HEK293T (cell line): ENCODE results near the gene KRTAP17-1.

ENCODE experiments used
- CTCF ChIA-PET: fragments of 350-600 bp; formaldehyde crosslinking; extraction: SDS; loops from one replicate; lab custom pipeline; 2021; ENCODE audit warnings: antibody characterized with exemption, inconsistent platforms; lab: Yijun Ruan, JAX
- POLR2A ChIA-PET: fragments of 350-600 bp; formaldehyde crosslinking; extraction: SDS; loops from one replicate; lab custom pipeline; 2020; ENCODE audit warnings: antibody characterized with exemption, inconsistent platforms; lab: Yijun Ruan, JAX
- DNase-seq: peaks from one replicate; pipeline ENCODE4 v3.0.0; 2012; ENCODE audit warnings: mixed read lengths; ENCODE audit errors: extremely low spot score
- ARNT ChIP-seq: fragments of 450-650 bp; IDR thresholded peaks from 2 replicates; pipeline ENCODE4 v1.6.1; 2017; ENCODE audit warnings: mild to moderate bottlenecking
- BHLHE40 ChIP-seq: fragments of 450-650 bp; IDR thresholded peaks from 2 replicates; pipeline ENCODE4 v1.6.1; 2016; ENCODE audit warnings: mild to moderate bottlenecking, moderate library complexity, borderline replicate concordance
- CTBP1 ChIP-seq: fragments of 450-650 bp; IDR thresholded peaks from 2 replicates; pipeline ENCODE4 v1.6.1; 2016; ENCODE audit warnings: borderline replicate concordance
- ELF4 ChIP-seq: fragments of 450-650 bp; IDR thresholded peaks from 2 replicates; pipeline ENCODE4 v1.6.1; 2017; ENCODE audit warnings: antibody characterized with exemption
- FOXA1 ChIP-seq: fragments of 450-650 bp; IDR thresholded peaks from 2 replicates; pipeline ENCODE4 v1.6.1; 2016; ENCODE audit warnings: mild to moderate bottlenecking
- FOXK2 ChIP-seq: fragments of 450-650 bp; IDR thresholded peaks from 2 replicates; pipeline ENCODE4 v1.6.1; 2016; ENCODE audit warnings: mild to moderate bottlenecking
- FOXM1 ChIP-seq: fragments of 450-650 bp; IDR thresholded peaks from 2 replicates; pipeline ENCODE4 v1.6.1; 2017; ENCODE audit warnings: mild to moderate bottlenecking, borderline replicate concordance
- HDGF ChIP-seq: fragments of 450-650 bp; IDR thresholded peaks from 2 replicates; pipeline ENCODE4 v1.6.1; 2017; ENCODE audit warnings: antibody characterized with exemption, borderline replicate concordance
- L3MBTL2 ChIP-seq: fragments of 450-650 bp; conservative IDR thresholded peaks from 2 replicates; pipeline ENCODE4 v1.6.1; 2016; ENCODE audit warnings: mild to moderate bottlenecking
- LEF1 ChIP-seq: fragments of 450-650 bp; IDR thresholded peaks from 2 replicates; pipeline ENCODE4 v1.6.1; 2017; ENCODE audit warnings: mild to moderate bottlenecking, borderline replicate concordance
- NFRKB ChIP-seq: fragments of 450-650 bp; IDR thresholded peaks from 2 replicates; pipeline ENCODE4 v1.6.1; 2016; ENCODE audit warnings: mild to moderate bottlenecking, moderate library complexity
- SP1 ChIP-seq: fragments of 450-650 bp; IDR thresholded peaks from 2 replicates; pipeline ENCODE4 v1.6.1; 2017
- SUZ12 ChIP-seq: fragments of 450-650 bp; IDR thresholded peaks from 2 replicates; pipeline ENCODE4 v1.6.1; 2016; ENCODE audit warnings: mild to moderate bottlenecking
- TARDBP ChIP-seq: fragments of 450-650 bp; IDR thresholded peaks from 2 replicates; pipeline ENCODE4 v1.6.1; 2016
- ZNF384 ChIP-seq: fragments of 450-650 bp; IDR thresholded peaks from 2 replicates; pipeline ENCODE4 v1.6.1; 2016
- TF ChIP-seq, protein P1 (sequence below): fragments of 450-650 bp; IDR thresholded peaks from 2 replicates; pipeline ENCODE4 v1.6.1; 2016

KRTAP17-1 gene

DNA sequence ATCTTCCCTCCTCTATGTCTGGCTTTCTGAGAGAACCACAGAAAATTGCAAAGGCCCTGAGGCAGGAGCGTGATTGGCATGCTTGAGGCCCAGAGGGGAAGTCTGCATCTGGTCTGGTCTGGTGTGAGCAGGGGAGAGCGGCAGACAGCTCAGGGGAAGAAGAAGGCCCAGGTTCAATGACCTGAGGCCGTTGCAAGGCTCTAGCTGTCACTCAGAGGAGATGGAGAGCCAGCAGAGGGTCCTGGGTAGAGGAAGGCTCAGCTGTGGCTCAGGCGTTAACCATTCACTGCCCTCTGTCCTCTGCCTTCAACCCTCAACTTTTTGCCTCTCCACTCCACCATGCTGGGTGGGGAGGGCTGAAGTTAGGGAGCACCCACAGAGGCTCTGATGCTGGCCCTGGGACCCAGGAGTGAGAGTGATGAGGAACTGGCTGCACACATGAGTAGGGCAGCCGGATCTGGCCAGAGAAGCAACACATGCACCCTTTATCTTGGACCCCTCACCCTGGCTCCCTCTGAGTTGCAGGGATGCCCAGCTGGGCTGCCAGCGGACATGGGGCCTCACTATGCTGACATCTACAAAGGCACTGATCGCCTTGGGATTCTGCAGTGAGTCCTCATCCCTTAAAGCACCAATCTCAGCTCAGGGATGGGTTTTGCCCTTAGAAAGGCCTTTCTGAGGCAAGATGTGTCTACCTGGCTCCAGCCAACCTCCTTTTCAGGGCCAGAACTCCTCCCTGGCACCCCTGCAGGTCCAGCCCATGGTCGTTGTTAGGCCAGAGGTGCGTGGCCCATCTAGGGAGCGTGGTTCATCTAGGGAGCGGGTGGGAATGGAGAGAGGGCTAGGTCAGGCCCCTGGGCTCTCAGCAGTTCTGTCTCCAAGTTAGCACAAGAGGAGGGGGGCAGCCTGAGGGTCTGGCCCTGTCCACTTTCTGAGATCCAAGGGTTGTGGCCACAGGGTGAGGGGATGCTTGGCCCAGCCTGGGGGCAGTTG, 7.7 kb upstream of the KRTAP17-1 start:
- TF ChIP-seq SUZ12 (no peak), TARDBP (no peak), FOXK2 (no peak), FOXM1 (no peak), CTBP1 (no peak), ZNF384 (no peak), FOXA1 (no peak)
- DNase-seq: no peak
- CTCF ChIA-PET: interaction anchor here (0.6 to 2.3 kb wide), 16 partner anchors 8 to 747 kb away, joined by 3 to 7 read pairs (median 4); partner anchors contain the start of genes KRTAP16-1 and KRTAP29-1
- POLR2A ChIA-PET: no interaction called here

DNA sequence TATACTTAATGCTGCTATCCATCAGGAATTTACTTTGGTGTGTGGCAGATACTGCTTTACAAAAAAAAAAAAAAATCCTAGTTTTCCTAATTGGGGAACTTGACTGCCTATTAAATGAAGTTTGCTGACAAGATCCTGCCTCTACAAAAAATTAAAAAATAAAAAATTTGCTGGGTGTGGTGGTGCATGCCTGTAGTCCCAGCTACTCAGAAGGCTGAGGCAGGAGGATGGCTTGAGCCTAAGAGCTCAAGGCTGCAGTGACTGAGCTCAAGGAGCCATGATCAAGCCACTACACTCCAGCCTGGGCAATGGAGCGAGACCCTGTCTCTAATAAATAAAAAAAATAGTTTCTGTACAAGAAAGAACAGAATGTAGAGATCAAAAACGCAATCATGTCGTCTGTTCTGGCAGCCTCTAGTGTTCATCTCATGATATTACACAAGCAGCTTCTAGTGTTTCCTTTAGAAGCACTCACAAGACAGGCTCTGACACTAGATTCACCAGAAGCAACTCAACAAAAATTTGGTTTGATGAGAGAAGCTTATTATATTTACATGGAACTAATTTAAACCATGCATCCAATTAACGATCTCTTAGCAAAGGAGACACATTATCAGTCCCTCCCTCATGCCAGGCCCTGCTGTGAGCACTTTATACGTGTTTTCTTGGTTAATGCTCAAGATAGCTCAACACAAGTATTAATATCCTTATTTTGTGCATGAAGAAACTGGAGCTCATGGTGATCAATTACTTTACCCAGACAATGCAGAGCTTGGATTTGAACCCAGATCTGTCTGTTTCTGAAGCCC, 6.8 kb upstream of the KRTAP17-1 start:
- POLR2A ChIA-PET: no interaction called here
- TF ChIP-seq SP1 (no peak), LEF1 (no peak), SUZ12 (no peak), FOXM1 (no peak), HDGF (no peak), L3MBTL2 (no peak), TARDBP (no peak), FOXK2 (no peak), ARNT (no peak), ELF4 (no peak), NFRKB (no peak), ZNF384 (no peak), BHLHE40 (no peak), FOXA1 (no peak), CTBP1 (no peak)
- TF ChIP-seq, protein P1, sequence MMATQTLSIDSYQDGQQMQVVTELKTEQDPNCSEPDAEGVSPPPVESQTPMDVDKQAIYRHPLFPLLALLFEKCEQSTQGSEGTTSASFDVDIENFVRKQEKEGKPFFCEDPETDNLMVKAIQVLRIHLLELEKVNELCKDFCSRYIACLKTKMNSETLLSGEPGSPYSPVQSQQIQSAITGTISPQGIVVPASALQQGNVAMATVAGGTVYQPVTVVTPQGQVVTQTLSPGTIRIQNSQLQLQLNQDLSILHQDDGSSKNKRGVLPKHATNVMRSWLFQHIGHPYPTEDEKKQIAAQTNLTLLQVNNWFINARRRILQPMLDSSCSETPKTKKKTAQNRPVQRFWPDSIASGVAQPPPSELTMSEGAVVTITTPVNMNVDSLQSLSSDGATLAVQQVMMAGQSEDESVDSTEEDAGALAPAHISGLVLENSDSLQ: no peak

GRCh38 chr17:41318231-41318630, 2.7 kb upstream of the KRTAP17-1 start:
- ChIA-PET CTCF (no interaction called here), POLR2A (no interaction called here)
- no peak for DNase-seq
- TF ChIP-seq BHLHE40: no peak
- TF ChIP-seq ARNT: no peak
- no peak for TF ChIP-seq CTBP1
- TF ChIP-seq ELF4: no peak

More for the DNA sequence above, 6.8 kb upstream of the KRTAP17-1 start:
- DNase-seq: peak; percentile 22
- CTCF ChIA-PET: interaction anchor here (0.6 to 2.3 kb wide), 16 partner anchors 8 to 467 kb away, joined by 3 to 7 read pairs (median 4); partner anchors contain the start of genes KRTAP16-1 and KRTAP29-1

DNA sequence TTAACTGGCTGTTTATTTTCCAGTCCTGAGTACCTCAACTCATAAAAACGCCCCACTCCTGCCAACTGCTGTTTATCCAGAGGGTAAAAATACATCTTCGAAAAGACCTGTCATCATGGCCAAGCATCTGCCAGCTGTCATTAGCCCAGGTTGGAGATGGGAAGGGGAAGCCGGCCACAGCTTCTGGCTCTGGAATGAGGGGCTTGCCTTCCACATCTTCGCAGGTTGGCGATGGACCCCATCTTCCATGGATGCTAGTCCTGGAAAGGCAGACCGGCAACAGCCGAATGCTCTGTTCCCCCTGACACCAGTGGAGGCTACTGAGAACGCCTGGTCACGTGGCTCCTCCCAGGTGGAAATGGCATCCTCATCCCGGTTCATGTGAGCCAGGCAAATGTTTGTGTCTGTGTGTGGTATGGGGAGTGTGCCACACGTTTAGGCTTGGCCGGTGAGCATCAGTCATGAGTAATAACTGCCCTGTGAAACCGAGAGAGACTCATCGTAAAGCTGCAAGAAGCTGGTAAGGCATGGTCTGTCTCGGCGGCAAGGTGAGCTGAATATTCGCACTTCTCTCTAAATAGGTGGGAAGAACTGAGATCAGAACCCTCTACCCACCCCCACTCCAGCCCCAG, 420 bp upstream of the KRTAP17-1 start:
- ChIA-PET CTCF (no interaction called here), POLR2A (no interaction called here)
- no peak for DNase-seq
- TF ChIP-seq CTBP1 (no peak), FOXA1 (no peak), NFRKB (no peak), ZNF384 (no peak), LEF1 (no peak), TARDBP (no peak), FOXM1 (no peak), SUZ12 (no peak), HDGF (no peak), FOXK2 (no peak), BHLHE40 (no peak), ARNT (no peak), L3MBTL2 (no peak), SP1 (no peak)

- TF ChIP-seq ARNT: no peak
- TF ChIP-seq CTBP1: no peak
- TF ChIP-seq L3MBTL2: no peak
- TF ChIP-seq, protein P1: no peak
- no peak for TF ChIP-seq FOXA1
- no peak for TF ChIP-seq NFRKB
- TF ChIP-seq LEF1: no peak
- no peak for TF ChIP-seq FOXK2
- no peak for TF ChIP-seq ZNF384
- DNase-seq: no peak
- ChIA-PET CTCF (no interaction called here), POLR2A (no interaction called here)
Observed at GRCh38 chr17:41311111-41311510, 4.4 kb downstream of the KRTAP17-1 start.
